B cell (primary cell): ENCODE measurements around the gene BEAN1. TPM values are rescaled to one million over a fixed set of nuclear protein-coding genes. Genes with fewer than 3 reads are reported as not detected.

Experiments used
- ATAC-seq: fragments of 200-7000 bp; cut with Tn5 transposase; one replicate; pipeline ENCODE4 v1.10.0; 2021; ENCODE audit warnings: low read depth, mild to moderate bottlenecking, moderate number of reproducible peaks, moderate library complexity
- CTCF ChIA-PET: fragments of 350-600 bp; sonication (Branson Sonifier 250); formaldehyde crosslinking; loops from one replicate; lab custom pipeline; 2021; ENCODE audit warnings: antibody characterized with exemption, inconsistent platforms; lab: Charles Lee
- POLR2A ChIA-PET: fragments of 350-600 bp; sonication (Branson Sonifier 250); formaldehyde crosslinking; loops from one replicate; lab custom pipeline; 2021; ENCODE audit warnings: antibody characterized with exemption; lab: Charles Lee
- DNase-seq: peaks from one replicate; pipeline ENCODE4 v3.0.0; 2013
- H2AFZ ChIP-seq: 2 replicates; pipeline ENCODE4 v1.6.1; 2012; ENCODE audit warnings: mild to moderate bottlenecking, low read depth, low read length; ENCODE audit not compliant: insufficient read depth, poor library complexity, severe bottlenecking
- H3K27ac ChIP-seq, 2 donors: 1 replicate in 1 of 2; 2 replicates in 1 of 2; pipeline ENCODE4 v1.5.1; 2012 to 2013; ENCODE audit warnings: low read length in 2 of 2, mild to moderate bottlenecking in 2 of 2, moderate library complexity in 1 of 2
- H3K27me3 ChIP-seq, 4 experiments: fragments of 200-600 bp in 1 of 4; sonication (generic) in 1 of 4; replicated peaks in 1 of 4; 1 replicate in 2 of 4; 2 replicates in 2 of 4; pipeline versions ENCODE4 v1.6.1 to v1.7.0; 2013 to 2016; ENCODE audit warnings: low read length in 3 of 4, mild to moderate bottlenecking in 2 of 4, mixed read lengths in 1 of 4, moderate library complexity in 1 of 4; ENCODE audit not compliant: insufficient read depth in 4 of 4, control insufficient read depth in 3 of 4; ENCODE audit errors: control extremely low read depth in 1 of 4
- H3K36me3 ChIP-seq, 2 experiments: replicated peaks in 1 of 2; 1 replicate in 1 of 2; 2 replicates in 1 of 2; pipeline versions ENCODE4 v1.6.1 to v1.7.1; 2013; ENCODE audit warnings: low read length in 1 of 2; ENCODE audit not compliant: insufficient read depth in 2 of 2, control insufficient read depth in 1 of 2; ENCODE audit errors: control extremely low read depth in 1 of 2, extremely low read depth in 1 of 2
- H3K4me1 ChIP-seq, 2 donors: fragments of 200-600 bp in 1 of 2; sonication (generic) in 1 of 2; 1 replicate in 1 of 2; 2 replicates in 1 of 2; pipeline versions ENCODE4 v1.5.1 to v1.6.1; 2013 to 2017; ENCODE audit warnings: low read length in 2 of 2; ENCODE audit not compliant: control insufficient read depth in 2 of 2, insufficient read depth in 2 of 2
- H3K4me2 ChIP-seq: replicated peaks from 2 replicates; pipeline ENCODE3; 2012; ENCODE audit warnings: mild to moderate bottlenecking, low read depth, low read length; ENCODE audit not compliant: poor library complexity, severe bottlenecking
- H3K4me3 ChIP-seq, 5 experiments: fragments of 200-600 bp in 1 of 5; sonication (generic) in 1 of 5; 1 replicate in 3 of 5; 2 replicates in 2 of 5; pipeline versions ENCODE4 v1.5.1 to v1.7.0; 2011 to 2016; ENCODE audit warnings: low read length in 4 of 5, mild to moderate bottlenecking in 4 of 5, low read depth in 2 of 5, control low read depth in 1 of 5, moderate library complexity in 1 of 5; ENCODE audit not compliant: insufficient read depth in 1 of 5; ENCODE audit errors: control extremely low read depth in 1 of 5, extremely low read depth in 1 of 5
- H3K79me2 ChIP-seq: fragments of 200-600 bp; sonication (generic); one replicate; pipeline ENCODE4 v1.6.0; 2016; ENCODE audit warnings: low read length; ENCODE audit not compliant: control insufficient read depth, insufficient read depth
- H3K9ac ChIP-seq: fragments of 200-600 bp; sonication (generic); 2 replicates; pipeline ENCODE4 v1.6.1; 2017; ENCODE audit warnings: mild to moderate bottlenecking, low read length, moderate library complexity
- H3K9me3 ChIP-seq, 3 donors: one replicate each; pipeline versions ENCODE4 v1.6.1 to v1.7.1; 2013; ENCODE audit warnings: low read length in 2 of 3; ENCODE audit not compliant: control insufficient read depth in 2 of 3, insufficient read depth in 1 of 3; ENCODE audit errors: control extremely low read depth in 1 of 3
- H4K20me1 ChIP-seq: 2 replicates; pipeline ENCODE4 v1.6.0; 2012; ENCODE audit warnings: mild to moderate bottlenecking, low read length; ENCODE audit not compliant: insufficient read depth, control insufficient read depth, poor library complexity, severe bottlenecking
- H3K27ac Mint-ChIP-seq: one replicate; pipeline ENCODE4 v1.8.0; 2021; ENCODE audit warnings: mixed read lengths
- H3K27me3 Mint-ChIP-seq: one replicate; pipeline ENCODE4 v1.8.0; 2021; ENCODE audit warnings: mixed read lengths
- H3K4me1 Mint-ChIP-seq: one replicate; pipeline ENCODE4 v1.8.0; 2021; ENCODE audit warnings: mixed read lengths
- H3K4me3 Mint-ChIP-seq: one replicate; pipeline ENCODE4 v1.8.0; 2021; ENCODE audit warnings: mixed read lengths
- H3K9me3 Mint-ChIP-seq: one replicate; pipeline ENCODE4 v1.8.0; 2022; ENCODE audit warnings: mixed read lengths; ENCODE audit not compliant: insufficient read depth
- CTCF ChIP-seq: fragments of 200-600 bp; IDR thresholded peaks from one replicate; pipeline ENCODE4 v1.8.0; 2022; ENCODE audit warnings: antibody characterized with exemption, mild to moderate bottlenecking
- EZH2 ChIP-seq: IDR thresholded peaks from 2 replicates; pipeline ENCODE4 v1.6.1; 2012; ENCODE audit warnings: borderline replicate concordance, low read depth, mild to moderate bottlenecking, moderate library complexity, low read length; ENCODE audit not compliant: insufficient read depth, poor library complexity, severe bottlenecking
- WGBS: methylation state at CpG from one replicate; pipeline ENCODE4 v1.1.5; 2013; ENCODE audit warnings: missing lambda C conversion rate; ENCODE audit not compliant: insufficient coverage; 5-methylcytosine and 5-hydroxymethylcytosine counted together
- intact Hi-C: fragments of 100-400 bp; cut with micrococcal nuclease; formaldehyde crosslinking; loops from one replicate; pipeline ENCODE4 v1.10.0; 2022
- polyA plus RNA-seq: library from polyadenylated mRNA; depleted of rRNA; stranded (reverse); fragments of >200 nt; gene quantifications from 2 replicates; pipeline ENCODE4 v1.2.3, GENCODE V29; 2012
- total RNA-seq, 2 donors: library from RNA; stranded (reverse); fragments of 120-200 nt in 1 of 2; gene quantifications; 1 replicate in 1 of 2; 2 replicates in 1 of 2; pipeline versions ENCODE4 v1.2.3 to v1.2.4, GENCODE V29; 2013 to 2022

BEAN1 gene
- total and polyA plus RNA-seq, 2 donors (not counting 1 experiment from before 2014, with no cell fraction given), result not detected

GRCh38 chr16:66439051-66439730 is 12.1 kb downstream of the BEAN1 start:
- ATAC-seq (no peak), DNase-seq (no peak)
- no peak overlapping the region for H3K27ac Mint-ChIP-seq
- H3K4me3 Mint-ChIP-seq, result no peak overlapping the region
- no peak overlapping the region for H3K9ac ChIP-seq
- WGBS, result 83% methylated on average over 4 of the region's 5 CpGs
- H3K9me3 ChIP-seq, result no peaks in the 10 kb centered on the region
- TF ChIP-seq EZH2 (no peak), CTCF (no peak)
- no peaks in the 10 kb centered on the region for H3K4me1 Mint-ChIP-seq
- peaks cover 0 to 15% (median 6%) of the 10 kb centered on the region in 4 experiments for H3K27me3 ChIP-seq
- no peaks in the 10 kb centered on the region for H3K36me3 ChIP-seq
- peaks cover 33% of the 10 kb centered on the region for H3K27me3 Mint-ChIP-seq
- no peak overlapping the region for H2AFZ ChIP-seq
- H3K27ac ChIP-seq, result no peak overlapping the region
- H3K4me3 ChIP-seq, result no peak overlapping the region
- CTCF ChIA-PET, result interaction anchor here (1.1 kb wide), 1 partner anchor 37 kb away, joined by 4 read pairs; no protein-coding TSS in a partner anchor
- intact Hi-C loops, result no loop called here
- H3K4me2 ChIP-seq, result no peak overlapping the region
- H4K20me1 ChIP-seq, result no peaks in the 10 kb centered on the region
- H3K9me3 Mint-ChIP-seq, result no peaks in the 10 kb centered on the region
- no peaks in the 10 kb centered on the region for H3K79me2 ChIP-seq
- POLR2A ChIA-PET, result interaction anchor here (0.6 kb wide), 1 partner anchor 258 kb away, joined by 3 read pairs; the partner anchor contains the start of gene CMTM4
- no peaks in the 10 kb centered on the region for H3K4me1 ChIP-seq

- no peak overlapping the region for H3K27ac ChIP-seq
- Mint-ChIP-seq H3K4me3 (no peak overlapping the region), H3K27ac (no peak overlapping the region), H3K4me1 (no peaks in the 10 kb centered on the region), H3K27me3 (peaks cover 35% of the 10 kb centered on the region), H3K9me3 (no peaks in the 10 kb centered on the region)
- CTCF ChIA-PET, result no interaction called here
- TF ChIP-seq CTCF (no peak), EZH2 (no peak)
- DNase-seq (no peak), ATAC-seq (no peak)
- no peaks in the 10 kb centered on the region for H3K36me3 ChIP-seq
- H3K79me2 ChIP-seq, result no peaks in the 10 kb centered on the region
- peaks cover 0 to 15% (median 5%) of the 10 kb centered on the region in 4 experiments for H3K27me3 ChIP-seq
- no peak overlapping the region for H3K9ac ChIP-seq
- no peaks in the 10 kb centered on the region for H3K9me3 ChIP-seq
- WGBS, result 92% methylated on average over 9 of the region's 10 CpGs
- POLR2A ChIA-PET, result no interaction called here
- H2AFZ ChIP-seq, result no peak overlapping the region
- no peaks in the 10 kb centered on the region for H4K20me1 ChIP-seq
- intact Hi-C loops, result no loop called here
- H3K4me1 ChIP-seq, result no peaks in the 10 kb centered on the region
- no peak overlapping the region for H3K4me2 ChIP-seq
- no peak overlapping the region for H3K4me3 ChIP-seq
Observed at GRCh38 chr16:66440271-66440802, 13.2 kb downstream of the BEAN1 start.
